HepG2 (cell line): Measurements from ENCODE around the gene PDPR.
"Not testable (repeated sequence)": the region's sequence is repeated elsewhere in the genome, so short reads cannot be mapped to it uniquely, and the experiment has no call there.

ENCODE experiments used
- TCF12 ChIP-seq, 2 experiments: fragments of 450-650 bp in 1 of 2; sonication (generic) in 1 of 2; formaldehyde crosslinking in 1 of 2; IDR thresholded peaks; 2 replicates each; pipeline versions ENCODE4 v1.6.1 to v1.8.0; 2017 to 2022; ENCODE audit warnings: antibody characterized with exemption in 1 of 2, mild to moderate bottlenecking in 1 of 2, missing genetic modification reagents in 1 of 2, moderate library complexity in 1 of 2
- THAP7 ChIP-seq: sonication (generic); formaldehyde crosslinking; IDR thresholded peaks from 2 replicates; pipeline ENCODE4 v1.8.1; 2023; ENCODE audit warnings: mild to moderate bottlenecking, missing genetic modification reagents

GRCh38 chr16:70120398-70120797, 6.3 kb downstream of the PDPR start:
- not testable (repeated sequence) for TF ChIP-seq THAP7; TCF12 (IDR thresholded peaks at IDR 0.05); TCF12 (CRISPR knock-in tag; IDR thresholded peaks at IDR 0.05)
